Adipose tissue (tissue), 3 donors: ENCODE results near the gene RXRA. TPM values are rescaled to one million over a fixed set of nuclear protein-coding genes. Genes with fewer than 3 reads are reported as not detected.

ENCODE experiments used
- H3K27ac ChIP-seq: one replicate; pipeline ENCODE4 v1.5.1; 2013; ENCODE audit warnings: low read depth, low read length
- WGBS, 3 donors: extraction: QIAGEN DNeasy Blood & Tissue Kit; methylation state at CpG; one replicate each; pipeline ENCODE4 v1.1.7; 2013; 5-methylcytosine and 5-hydroxymethylcytosine counted together
- polyA plus RNA-seq, 3 donors: library from polyadenylated mRNA; stranded (reverse); fragments of 200-250 nt; gene quantifications; one replicate each; pipeline ENCODE4 v1.2.3, GENCODE V29; 2013
- donor health status: healthy with polysubstance abuse.
- donor health status: Bipolar disorder and iron deficiency.
- donor health status: healthy.

RXRA gene
- polyA plus RNA-seq, 3 donors = 30.9 to 114 (median 69.4) TPM

DNA sequence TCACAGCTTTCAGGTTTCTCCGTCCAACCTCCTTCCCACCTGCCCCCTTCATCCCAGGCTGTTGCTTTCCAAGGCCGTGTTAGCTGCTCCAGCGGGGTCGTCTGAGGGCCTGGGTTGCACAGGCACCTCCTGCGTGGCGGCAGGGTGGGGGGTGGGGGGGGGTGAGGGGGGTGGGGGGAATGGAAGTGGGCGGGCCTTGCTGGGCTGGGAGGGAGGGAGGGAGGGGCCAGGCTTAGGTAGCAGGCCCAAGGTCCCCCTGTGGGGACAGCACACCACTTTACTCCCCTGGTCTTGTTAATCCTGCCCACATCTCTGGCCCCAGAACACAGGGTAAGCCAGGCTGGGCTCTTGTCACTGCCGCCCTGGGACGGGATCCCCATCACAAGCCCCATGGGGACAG lies 99.1 kb downstream of the RXRA start:
- WGBS, 3 donors = 60 to 78% (median 74%) methylated on average over 8 of the region's 9 CpGs
- no peak overlapping the region for H3K27ac ChIP-seq

DNA sequence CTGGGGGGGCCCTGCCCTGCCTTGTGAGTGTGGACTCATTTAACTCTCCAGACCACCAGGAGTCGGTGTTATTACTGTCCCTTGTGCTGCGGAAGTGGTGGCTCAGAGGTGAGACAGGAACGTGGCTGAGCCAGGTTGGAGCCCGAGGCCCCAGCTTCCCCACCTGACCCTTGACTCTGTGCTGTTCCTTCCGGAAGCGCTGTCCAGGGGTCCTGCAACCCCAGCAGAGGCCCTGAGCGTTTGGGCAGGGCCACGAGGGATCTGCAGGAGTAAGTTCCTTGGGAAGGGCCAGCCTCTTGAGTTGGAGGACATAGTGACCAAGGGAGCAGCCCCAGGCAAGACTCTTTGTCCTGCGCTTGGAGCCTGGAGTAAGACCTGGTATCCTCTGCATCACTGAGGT lies 99.6 kb downstream of the RXRA start:
- no peak overlapping the region for H3K27ac ChIP-seq
- WGBS, 3 donors = 84 to 91% (median 91%) methylated on average over 9 of the region's 9 CpGs

DNA sequence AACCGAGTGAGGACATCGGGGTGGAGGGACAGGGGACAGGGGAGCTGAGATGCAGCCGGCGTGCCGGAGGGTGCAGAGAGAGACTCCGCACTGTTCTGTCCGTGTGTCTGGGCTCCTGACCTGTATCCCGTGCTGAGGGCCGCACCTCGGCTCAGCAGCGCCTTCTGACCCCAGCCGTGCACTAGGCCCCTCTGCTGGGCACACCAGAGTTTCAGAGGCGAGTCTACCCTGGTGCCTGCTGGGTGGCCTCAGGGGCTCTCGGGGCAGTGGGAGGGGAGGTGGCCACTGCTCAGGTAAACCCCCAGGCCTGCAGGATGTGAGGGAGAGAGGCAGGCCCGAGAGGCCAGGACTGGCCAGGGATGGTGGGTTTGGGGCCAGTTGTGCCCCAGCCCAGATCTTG lies 100.2 kb downstream of the RXRA start:
- no peak overlapping the region for H3K27ac ChIP-seq
- WGBS, 3 donors = 91 to 96% (median 95%) methylated on average over 15 of the region's 15 CpGs

DNA sequence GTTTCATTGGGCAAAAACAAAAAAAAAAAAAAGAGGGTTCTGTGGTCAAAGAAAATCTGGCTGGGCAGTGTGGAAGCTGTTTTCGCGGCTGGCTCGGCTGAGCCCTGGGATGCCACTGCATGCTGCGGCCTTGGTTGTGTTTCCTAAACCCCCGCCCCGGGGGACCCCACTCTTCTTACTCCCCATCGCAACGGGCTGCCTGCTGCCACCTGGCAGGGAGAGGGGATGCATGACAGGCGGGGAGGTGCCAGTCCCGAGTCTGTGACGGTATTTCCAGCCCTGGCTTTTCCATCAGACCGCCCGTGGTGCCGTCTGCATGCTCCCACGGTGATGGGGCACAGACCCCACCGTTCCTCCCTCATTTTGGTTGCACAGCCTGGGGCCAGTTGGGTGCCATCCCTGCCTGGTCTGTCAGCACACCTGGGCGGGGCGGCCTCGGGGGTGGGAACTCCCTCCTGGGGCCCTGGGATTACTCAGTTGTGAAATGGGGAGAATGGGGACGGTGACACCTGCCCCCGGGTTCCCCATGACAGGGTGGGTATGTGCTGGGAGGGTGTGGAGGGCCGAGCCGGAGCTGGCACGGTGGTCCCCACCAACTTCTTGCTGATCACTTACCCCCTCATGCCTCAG lies 101.0 kb downstream of the RXRA start:
- 83 to 85% (median 84%) methylated on average over 24 of the region's 24 CpGs for WGBS, 3 donors

DNA sequence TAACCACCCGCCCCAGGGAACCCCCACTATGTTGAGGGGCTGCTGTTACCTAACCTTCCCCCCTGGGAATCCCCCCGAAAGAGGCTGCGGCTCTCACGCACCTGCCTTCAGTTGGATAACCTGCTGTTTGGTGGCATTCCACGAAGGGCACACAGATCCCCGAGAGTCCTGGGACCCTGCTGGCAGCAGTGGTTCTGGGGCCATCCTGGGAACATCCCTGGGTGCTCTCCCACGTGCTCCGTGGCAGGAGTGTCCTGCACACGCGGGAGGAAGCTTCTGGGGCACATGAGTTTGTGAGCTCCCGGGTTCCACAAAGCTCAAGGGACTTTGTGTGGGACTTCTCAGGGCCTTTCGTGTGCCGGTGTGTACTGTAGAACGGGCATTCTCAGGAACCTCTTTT lies 102.3 kb downstream of the RXRA start:
- WGBS, 3 donors = 83 to 91% (median 88%) methylated on average over 14 of the region's 14 CpGs
- H3K27ac ChIP-seq = no peak overlapping the region

More for the DNA sequence above, 101.0 kb downstream of the RXRA start:
- H3K27ac ChIP-seq = no peak overlapping the region

DNA sequence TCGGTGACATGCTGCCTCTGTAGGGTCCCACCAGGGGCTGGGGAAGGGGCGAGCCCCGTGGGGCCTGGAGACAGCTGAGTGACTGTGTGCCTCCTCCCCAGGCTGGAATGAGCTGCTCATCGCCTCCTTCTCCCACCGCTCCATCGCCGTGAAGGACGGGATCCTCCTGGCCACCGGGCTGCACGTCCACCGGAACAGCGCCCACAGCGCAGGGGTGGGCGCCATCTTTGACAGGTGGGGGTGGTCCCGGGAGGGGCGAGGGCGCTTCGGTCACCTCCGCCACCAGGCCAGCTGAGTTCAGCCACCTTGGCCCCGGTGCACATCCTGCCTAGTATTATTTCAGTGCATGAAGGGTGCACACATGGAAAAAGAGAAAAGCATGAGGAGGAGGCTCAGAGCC lies 102.8 kb downstream of the RXRA start:
- WGBS, 3 donors = 88 to 97% (median 89%) methylated on average over 19 to 20 of the region's 20 CpGs
- H3K27ac ChIP-seq = no peak overlapping the region

DNA sequence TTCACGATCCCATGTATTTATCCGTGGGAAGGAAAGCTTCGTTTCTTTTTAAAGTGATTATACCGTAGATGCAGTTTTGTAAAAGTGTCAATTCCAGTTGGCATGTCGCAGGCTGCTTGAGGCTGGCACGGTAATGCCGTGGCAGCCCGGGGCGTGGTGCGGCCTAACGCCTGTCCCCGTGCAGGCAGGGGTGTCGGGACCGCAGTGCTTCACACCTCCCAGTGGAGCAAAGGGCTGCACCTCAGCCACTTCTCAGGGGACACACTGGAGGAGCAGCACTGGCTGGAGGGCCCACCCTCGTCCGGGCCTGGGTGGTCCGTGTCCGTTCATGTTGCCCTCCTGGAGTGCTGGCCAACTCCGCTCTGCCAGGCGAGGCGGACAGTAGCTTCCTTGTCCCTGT lies 103.2 kb downstream of the RXRA start:
- 96 to 97% (median 96%) methylated on average over 21 of the region's 21 CpGs for WGBS, 3 donors
- no peak overlapping the region for H3K27ac ChIP-seq

DNA sequence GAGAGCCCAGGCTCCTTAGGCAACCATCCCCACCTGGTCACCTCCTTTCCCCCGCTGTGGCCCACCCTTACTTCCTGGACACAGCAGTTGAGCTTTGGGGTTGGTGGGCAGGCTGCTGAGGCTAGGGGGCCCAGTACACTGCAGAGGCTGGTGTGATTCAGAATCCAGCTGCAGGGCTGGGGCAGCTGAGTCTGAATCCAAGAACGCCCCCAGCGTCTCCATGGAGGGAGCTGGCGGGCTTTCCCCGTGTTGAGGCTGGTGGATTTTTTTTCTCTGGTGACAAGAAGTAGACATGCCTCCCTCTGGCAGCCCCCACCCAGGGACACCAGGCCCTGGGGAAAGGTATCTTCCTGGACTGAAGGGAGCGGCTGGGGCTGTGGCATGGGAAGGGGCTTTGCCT lies 104.8 kb downstream of the RXRA start:
- 66 to 81% (median 77%) methylated on average over 6 of the region's 6 CpGs for WGBS, 3 donors
- no peak overlapping the region for H3K27ac ChIP-seq

DNA sequence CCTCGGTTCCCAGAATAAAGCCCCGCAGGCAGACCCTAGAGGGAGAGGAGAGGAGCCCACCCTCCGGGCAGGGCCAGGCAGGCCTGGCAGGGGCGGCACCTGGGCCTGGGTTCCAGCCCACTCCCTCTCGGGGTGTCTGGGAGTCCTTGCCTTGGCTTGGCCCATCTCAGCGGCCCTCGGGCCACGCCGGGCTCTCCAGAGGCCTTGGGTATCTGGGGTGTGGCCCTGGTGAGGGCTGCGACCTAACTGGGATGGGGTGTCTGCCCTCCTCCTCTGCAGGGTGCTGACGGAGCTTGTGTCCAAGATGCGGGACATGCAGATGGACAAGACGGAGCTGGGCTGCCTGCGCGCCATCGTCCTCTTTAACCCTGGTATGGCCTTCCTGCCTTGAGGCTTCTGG lies 105.4 kb downstream of the RXRA start:
- 70 to 88% (median 73%) methylated on average over 16 of the region's 16 CpGs for WGBS, 3 donors
- no peak overlapping the region for H3K27ac ChIP-seq

DNA sequence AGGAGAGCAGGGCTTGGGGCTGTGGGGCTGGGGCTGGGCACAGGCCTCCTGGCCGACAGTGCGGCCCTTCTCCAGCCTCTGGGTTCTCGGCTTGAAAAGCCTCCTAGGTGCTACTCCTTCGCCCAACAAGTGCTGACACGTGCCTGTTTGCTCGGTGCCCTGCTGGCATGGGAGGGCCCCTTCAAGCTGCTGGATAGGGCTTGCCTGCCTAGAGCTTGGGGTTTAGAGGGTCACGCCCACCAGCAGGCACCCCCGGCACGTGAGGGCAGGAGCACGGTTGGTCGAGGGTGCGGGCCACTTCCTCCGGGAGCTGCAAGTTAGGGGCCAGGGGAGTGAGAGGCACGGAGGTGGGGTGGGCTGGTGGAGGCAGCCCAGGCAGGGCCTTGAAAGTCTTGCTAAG lies 106.2 kb downstream of the RXRA start:
- 65 to 90% (median 72%) methylated on average over 14 of the region's 14 CpGs for WGBS, 3 donors

DNA sequence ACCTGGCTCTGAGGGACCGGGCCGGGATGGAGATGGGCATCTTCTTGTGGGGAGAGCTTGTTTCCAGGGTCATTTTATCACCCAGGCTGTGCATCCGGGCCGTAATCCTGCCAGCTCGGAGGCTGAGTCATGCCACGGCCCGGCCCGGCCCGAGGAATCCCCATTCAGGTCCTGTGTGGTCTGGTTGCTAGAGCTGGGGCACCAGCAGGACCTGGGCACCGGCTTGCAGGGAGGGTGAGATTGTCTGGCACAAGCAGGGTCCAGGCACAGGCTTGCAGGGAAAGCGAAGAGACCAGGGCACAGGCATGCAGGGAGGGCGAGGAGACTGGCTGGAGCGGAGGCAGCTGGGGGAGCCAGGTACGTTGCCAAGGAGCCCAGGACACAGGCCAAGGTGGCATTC lies 106.8 kb downstream of the RXRA start:
- no peak overlapping the region for H3K27ac ChIP-seq
- 56 to 75% (median 60%) methylated on average over 12 to 14 of the region's 14 CpGs for whole genome bisulfite sequencing, 3 donors

More for the DNA sequence above, 106.2 kb downstream of the RXRA start:
- H3K27ac ChIP-seq = no peak overlapping the region

DNA sequence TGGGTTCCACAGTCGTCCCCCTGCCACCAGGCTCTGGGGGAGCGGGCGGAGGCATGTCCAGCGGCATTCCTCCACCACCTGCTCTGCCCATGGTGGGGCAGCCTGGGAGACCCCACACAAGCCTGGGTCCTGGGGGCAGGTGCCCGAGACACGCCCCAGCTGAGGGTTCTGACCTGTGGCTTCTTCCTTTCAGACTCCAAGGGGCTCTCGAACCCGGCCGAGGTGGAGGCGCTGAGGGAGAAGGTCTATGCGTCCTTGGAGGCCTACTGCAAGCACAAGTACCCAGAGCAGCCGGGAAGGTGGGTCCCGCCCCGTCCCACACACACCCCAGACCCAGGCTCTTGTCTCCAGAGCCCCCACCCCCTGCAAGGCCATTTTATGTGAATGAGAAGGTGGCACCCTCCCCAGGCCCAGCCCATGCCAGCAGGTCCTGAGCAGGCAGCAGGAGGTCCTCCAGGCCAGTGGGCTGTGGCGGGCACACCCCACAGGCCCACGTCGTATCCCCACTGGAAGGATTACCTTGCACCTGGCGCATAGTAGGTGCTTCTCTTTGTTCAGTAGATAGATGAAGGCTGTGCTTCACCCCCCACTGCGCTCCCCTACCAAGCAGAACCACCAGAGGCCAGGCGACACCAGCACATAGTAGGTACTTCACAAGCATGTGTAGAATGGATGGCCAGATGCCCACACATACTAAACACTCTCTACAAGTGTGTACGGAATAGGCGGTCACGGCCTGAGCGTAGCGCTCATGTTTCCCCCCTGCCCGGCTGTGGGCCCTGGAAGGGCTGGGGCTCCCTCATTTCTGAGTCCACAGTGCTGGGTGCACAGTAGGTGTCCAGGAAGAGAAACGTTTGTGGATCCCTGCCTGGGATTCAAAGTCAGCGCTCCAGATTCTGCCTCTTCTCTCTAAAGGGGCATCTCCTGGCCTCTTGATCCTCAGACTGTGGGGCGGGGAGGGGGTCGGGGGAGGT lies 107.9 kb downstream of the RXRA start:
- no peak overlapping the region for H3K27ac ChIP-seq
- 66 to 74% (median 69%) methylated on average over 30 of the region's 30 CpGs for WGBS, 3 donors

DNA sequence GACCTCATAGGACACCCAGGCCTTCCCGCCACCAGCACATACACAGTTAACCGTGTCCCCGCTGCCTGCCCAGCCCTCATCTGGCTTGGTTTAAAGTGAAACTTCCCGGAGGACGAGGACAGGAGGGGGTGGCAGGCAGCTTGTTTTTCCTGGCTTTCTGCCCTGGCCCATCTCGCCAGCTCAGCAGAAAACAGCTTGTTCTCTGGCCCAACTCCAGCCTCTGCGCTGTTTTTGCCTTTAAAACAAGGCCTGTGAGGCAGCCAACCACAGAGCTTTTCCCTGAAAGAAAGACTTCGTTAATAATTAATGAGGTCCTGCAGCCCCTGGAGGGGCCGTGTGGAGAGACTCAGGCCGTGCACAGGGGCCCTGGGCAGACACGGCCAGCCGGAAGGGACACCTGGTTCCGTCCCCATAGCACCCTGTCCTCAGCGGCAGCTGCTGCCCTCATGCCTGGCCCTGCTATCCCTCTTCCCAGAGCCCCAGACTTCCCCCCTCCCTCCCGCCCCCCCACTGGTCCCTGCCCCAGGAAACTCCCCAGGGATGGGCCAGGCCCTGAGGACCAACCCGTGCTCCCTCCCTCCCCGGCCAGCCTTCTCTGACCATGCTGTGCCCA lies 108.7 kb downstream of the RXRA start:
- WGBS, 3 donors = 2 to 8% (median 7%) methylated on average over 14 to 17 of the region's 17 CpGs
- no peak overlapping the region for H3K27ac ChIP-seq

DNA sequence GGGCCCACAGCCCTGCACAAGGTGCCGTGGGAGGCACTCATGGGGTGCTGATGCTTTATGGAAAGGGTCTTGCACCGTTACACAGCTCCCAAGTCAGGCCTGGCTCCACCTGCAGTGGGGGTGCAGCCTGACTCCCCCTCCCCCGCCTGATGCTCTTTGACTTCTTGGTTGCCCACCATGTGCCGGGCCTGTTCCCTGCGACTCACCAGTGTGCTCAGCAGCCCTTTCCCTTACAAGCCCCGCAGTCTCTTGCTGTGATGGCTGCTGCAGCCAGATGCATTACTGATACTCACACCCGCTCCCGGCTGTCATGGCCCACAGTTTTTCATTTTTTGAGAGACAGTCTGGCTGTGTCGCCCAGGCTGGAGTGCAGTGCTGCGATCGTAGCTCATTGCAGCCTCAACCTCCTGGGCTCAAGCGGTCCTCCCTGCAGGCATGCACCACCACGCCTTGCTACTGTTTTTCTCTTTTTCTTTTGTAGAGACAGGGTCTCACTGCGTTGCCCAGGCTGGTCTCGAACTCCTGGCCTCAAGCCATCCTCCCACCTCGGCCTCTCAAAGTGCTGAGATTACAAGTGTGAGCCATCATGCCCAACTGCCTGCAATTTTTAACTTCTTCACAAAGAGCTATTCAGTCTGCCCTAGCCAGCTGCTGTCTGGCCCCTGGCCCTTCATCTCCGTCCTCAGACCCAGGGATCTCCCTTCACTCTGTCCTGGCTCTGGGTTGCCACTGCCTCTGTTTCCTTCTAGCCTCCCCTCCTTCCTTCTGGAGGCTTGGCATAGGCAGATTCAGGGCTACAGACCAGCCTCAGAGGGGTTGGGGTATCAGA lies 109.5 kb downstream of the RXRA start:
- no peak overlapping the region for H3K27ac ChIP-seq
- 56 to 67% (median 59%) methylated on average over 17 of the region's 17 CpGs for WGBS, 3 donors

DNA sequence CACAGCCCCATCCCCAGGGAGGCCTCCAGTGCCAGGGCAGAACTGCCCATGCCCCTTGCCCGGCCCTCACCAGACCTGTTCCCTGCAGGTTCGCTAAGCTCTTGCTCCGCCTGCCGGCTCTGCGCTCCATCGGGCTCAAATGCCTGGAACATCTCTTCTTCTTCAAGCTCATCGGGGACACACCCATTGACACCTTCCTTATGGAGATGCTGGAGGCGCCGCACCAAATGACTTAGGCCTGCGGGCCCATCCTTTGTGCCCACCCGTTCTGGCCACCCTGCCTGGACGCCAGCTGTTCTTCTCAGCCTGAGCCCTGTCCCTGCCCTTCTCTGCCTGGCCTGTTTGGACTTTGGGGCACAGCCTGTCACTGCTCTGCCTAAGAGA lies 110.1 kb downstream of the RXRA start:
- no peak overlapping the region for H3K27ac ChIP-seq

DNA sequence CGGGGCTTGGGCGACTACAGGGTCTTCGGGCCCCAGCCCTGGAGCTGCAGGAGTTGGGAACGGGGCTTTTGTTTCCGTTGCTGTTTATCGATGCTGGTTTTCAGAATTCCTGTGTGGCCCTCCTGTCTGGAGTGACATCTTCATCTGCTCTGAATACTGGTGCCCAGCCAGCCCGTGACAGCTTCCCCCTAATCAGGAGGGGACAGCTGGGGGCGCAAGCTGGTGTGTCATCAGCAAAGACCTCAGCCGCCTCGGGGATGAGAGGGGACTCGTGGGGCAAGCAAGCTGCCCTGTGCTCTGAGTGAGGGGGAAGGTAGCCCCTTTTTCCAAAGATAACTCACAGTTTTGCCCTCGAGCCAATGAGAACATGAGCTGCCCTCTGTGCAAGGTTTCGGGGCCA lies 110.7 kb downstream of the RXRA start:
- 80 to 88% (median 83%) methylated on average over 13 of the region's 13 CpGs for WGBS, 3 donors
- no peak overlapping the region for H3K27ac ChIP-seq

More for the DNA sequence above, 110.1 kb downstream of the RXRA start:
- WGBS, 3 donors = 87 to 91% (median 88%) methylated on average over 12 of the region's 12 CpGs

DNA sequence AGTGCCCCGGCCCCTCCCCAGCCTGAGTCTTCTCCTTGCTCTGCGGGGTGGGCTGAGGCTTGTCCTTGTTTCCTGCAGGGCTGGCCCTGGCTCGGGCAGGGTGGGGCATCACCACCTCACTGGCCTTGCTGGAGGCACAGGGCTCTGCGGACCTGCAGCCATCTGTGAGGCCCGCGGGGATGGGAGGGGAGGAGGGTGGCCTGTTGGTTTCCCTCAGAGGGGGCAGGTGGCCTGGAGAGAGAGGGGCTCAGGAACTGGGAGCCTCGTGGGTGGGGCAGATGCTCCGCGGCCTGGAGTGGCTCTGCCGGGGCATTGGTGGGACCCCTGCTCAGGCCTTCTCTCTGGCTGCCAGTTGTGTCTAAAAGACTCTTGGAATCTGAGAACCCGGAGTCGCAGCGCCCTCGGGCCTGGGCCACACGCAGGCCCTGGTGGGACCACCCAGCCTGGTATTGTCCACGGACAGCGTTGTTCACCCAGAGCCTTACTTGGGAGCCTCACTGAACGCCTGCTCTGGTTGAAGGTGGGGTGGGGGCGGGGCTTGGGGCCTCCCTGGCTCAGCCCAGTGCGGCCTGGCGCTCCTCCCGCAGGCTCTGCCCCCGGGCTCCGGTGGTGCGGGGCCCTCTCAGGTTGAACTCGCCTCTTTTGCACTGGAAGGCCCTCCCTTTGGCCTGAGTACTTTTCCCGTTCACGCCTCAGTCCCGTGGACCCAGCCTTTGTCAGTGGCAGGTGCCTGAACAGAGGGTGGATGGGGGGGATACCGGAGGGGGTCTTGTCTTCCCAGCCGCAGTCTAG lies 111.3 kb downstream of the RXRA start:
- 61 to 83% (median 83%) methylated on average over 30 to 31 of the region's 31 CpGs for WGBS, 3 donors
- H3K27ac ChIP-seq = no peak overlapping the region
